ENCODE results near the gene SPTA1. TPM values are rescaled to one million over a fixed set of nuclear protein-coding genes. Genes with fewer than 3 reads are reported as not detected.

The SPTA1 gene
- total and polyA plus RNA-seq, 2 of the 8 experiments (the other 6 are each of a cell fraction or from before 2014, with no cell fraction given): not detected

DNA sequence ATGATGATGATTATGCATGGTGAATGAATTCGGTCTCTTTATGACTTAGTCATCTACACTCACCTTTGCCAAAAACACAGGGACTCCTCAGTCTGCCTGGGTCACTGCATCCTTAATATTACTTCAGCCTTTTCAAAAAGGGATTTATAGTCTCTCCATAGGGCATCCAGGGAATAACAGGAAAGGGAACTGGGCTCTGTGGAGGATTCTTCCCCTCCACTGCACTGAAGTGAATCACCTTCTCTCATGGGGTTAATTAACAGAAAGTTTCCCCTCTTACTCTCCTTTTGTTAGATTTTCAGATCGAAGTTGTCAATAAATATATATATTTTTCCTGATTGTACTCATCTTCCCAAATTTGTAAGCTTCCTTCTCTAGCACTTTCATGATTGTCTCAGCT lies 34.1 kb upstream of the SPTA1 start, which contains the start of gene OR6K3:
Gene OR6K3, minus strand, starts transcription at position 101 of the 400 bp plus-strand sequence. CDS start 2,605 bp downstream, outside the sequence.
- no peak within 1 kb of the TSS for H2AK5ac ChIP-seq (ENCODE audit: low read depth, low read length)
- DNase-seq (ENCODE audit: low read depth in 1 of 2, low spot score in 2 of 2) (no peak), FAIRE-seq (no peak)
- no peak within 1 kb of the TSS for H2BK15ac ChIP-seq (ENCODE audit: low read length)
- 94% methylated on average over 2 of the region's 2 CpGs; no CpG with 5 or more reads in 1 of the 2 experiments for WGBS, 2 experiments (ENCODE audit: extremely low coverage in 1 of 2, insufficient coverage in 1 of 2, insufficient read length in 1 of 2, insufficient replicate concordance in 2 of 2, low coverage in 1 of 2, low lambda C conversion rate in 2 of 2, missing lambda C conversion rate in 1 of 2)
- H2BK5ac ChIP-seq (ENCODE audit: low read depth, low read length): no peak within 1 kb of the TSS
- no peak within 1 kb of the TSS for H4K8ac ChIP-seq (ENCODE audit: extremely low read depth, insufficient read depth, low read length)
- no peak within 1 kb of the TSS for H2BK20ac ChIP-seq (ENCODE audit: low read length)
- no peaks in the 10 kb centered on the region for H3K79me1 ChIP-seq (ENCODE audit: low read depth, low read length)
- H2BK120ac ChIP-seq (replicated peaks; ENCODE audit: low read depth, low read length): no peak within 1 kb of the TSS
- H2BK12ac ChIP-seq (ENCODE audit: low read depth, low read length): no peak within 1 kb of the TSS
- no peak within 1 kb of the TSS for H2AFZ ChIP-seq (ENCODE audit: low read length)
- no peak within 1 kb of the TSS for H3K4ac ChIP-seq (replicated peaks; ENCODE audit: insufficient read length, low read depth, low read length)
- no peak within 1 kb of the TSS for H4K91ac ChIP-seq (replicated peaks; ENCODE audit: insufficient read length, low read length)
- no peaks in the 10 kb centered on the region for H3K79me2 ChIP-seq (ENCODE audit: control insufficient read depth in 1 of 2, insufficient read depth in 2 of 2, low read length in 2 of 2)
- H3K27ac ChIP-seq (ENCODE audit: low read depth, low read length): no peak within 1 kb of the TSS
- no peaks in the 10 kb centered on the region for H3K9me3 ChIP-seq (ENCODE audit: insufficient read depth in 2 of 2, low read depth in 1 of 2, low read length in 1 of 2)
- no peak within 1 kb of the TSS for H3K9ac ChIP-seq (replicated peaks in 1 of 4; ENCODE audit: extremely low read depth in 1 of 4, low read depth in 3 of 4, low read length in 3 of 4)
- no peak within 1 kb of the TSS for H3K14ac ChIP-seq (ENCODE audit: insufficient read length)
- H3K18ac ChIP-seq (ENCODE audit: extremely low read depth, low read length): no peak within 1 kb of the TSS
- no peaks in the 10 kb centered on the region for H3K23me2 ChIP-seq (ENCODE audit: low read depth, low read length)
- no peaks in the 10 kb centered on the region for H4K20me1 ChIP-seq (replicated peaks in 1 of 2; ENCODE audit: control insufficient read depth in 1 of 2, insufficient read depth in 2 of 2, low read length in 2 of 2)
- no peak within 1 kb of the TSS for H3K23ac ChIP-seq (ENCODE audit: insufficient read length)
- ChIA-PET POLR2A (ENCODE audit: partially characterized antibody) (no interaction called here), CTCF (ENCODE audit: partially characterized antibody) (no interaction called here)
- H3K4me1 ChIP-seq (replicated peaks in 1 of 4; ENCODE audit: control insufficient read depth in 3 of 4, insufficient read depth in 4 of 4, low read length in 3 of 4): no peaks in the 10 kb centered on the region
- H3K27me3 ChIP-seq (replicated peaks in 1 of 4; ENCODE audit: control insufficient read depth in 3 of 4, extremely low read depth in 1 of 4, insufficient read depth in 3 of 4, low read length in 3 of 4): no peaks in the 10 kb centered on the region
- TF ChIP-seq, protein P1, sequence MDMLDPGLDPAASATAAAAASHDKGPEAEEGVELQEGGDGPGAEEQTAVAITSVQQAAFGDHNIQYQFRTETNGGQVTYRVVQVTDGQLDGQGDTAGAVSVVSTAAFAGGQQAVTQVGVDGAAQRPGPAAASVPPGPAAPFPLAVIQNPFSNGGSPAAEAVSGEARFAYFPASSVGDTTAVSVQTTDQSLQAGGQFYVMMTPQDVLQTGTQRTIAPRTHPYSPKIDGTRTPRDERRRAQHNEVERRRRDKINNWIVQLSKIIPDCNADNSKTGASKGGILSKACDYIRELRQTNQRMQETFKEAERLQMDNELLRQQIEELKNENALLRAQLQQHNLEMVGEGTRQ (IDR thresholded peaks at IDR 0.05; ENCODE audit: low read length): no peak
- TF ChIP-seq RXRA (IDR thresholded peaks at IDR 0.05; ENCODE audit: insufficient read depth, low read depth, low read length) (no peak), KDM1A (IDR thresholded peaks at IDR 0.05; ENCODE audit: borderline replicate concordance, low read length) (no peak), SIX5 (IDR thresholded peaks at IDR 0.05; ENCODE audit: low read depth, low read length) (no peak), CEBPB (IDR thresholded peaks at IDR 0.05; ENCODE audit: low read depth, low read length) (no peak), YY1 (IDR thresholded peaks at IDR 0.05; ENCODE audit: low read depth, low read length) (no peak)
- no peak within 1 kb of the TSS for H3K4me3 ChIP-seq (ENCODE audit: extremely low read depth in 1 of 4, insufficient read depth in 2 of 4, low read depth in 3 of 4, low read length in 4 of 4)
- no peaks in the 10 kb centered on the region for H3K36me3 ChIP-seq (ENCODE audit: control insufficient read depth in 2 of 4, insufficient read depth in 4 of 4, low read length in 3 of 4)
- no peak within 1 kb of the TSS for H3K4me2 ChIP-seq (ENCODE audit: insufficient read depth in 1 of 2, low read depth in 2 of 2, low read length in 2 of 2)
- H3K56ac ChIP-seq (replicated peaks; ENCODE audit: insufficient read length, low read depth, low read length): no peak within 1 kb of the TSS
- no peak within 1 kb of the TSS for H4K5ac ChIP-seq (ENCODE audit: insufficient read length, low read depth, low read length)
